KOPT-K1 (cell line): ENCODE data around the gene MAX.

Source experiments
- H3K27ac ChIP-seq: fragments of 200-600 bp; sonication (generic); 2 replicates; pipeline ENCODE4 v1.5.1; 2016; ENCODE audit warnings: antibody characterized with exemption, mild to moderate bottlenecking, low read depth, low read length; ENCODE audit not compliant: poor library complexity, severe bottlenecking
- H3K36me3 ChIP-seq: fragments of 200-600 bp; sonication (generic); 2 replicates; pipeline ENCODE4 v1.5.1; 2017; ENCODE audit warnings: antibody characterized with exemption, mild to moderate bottlenecking, low read length, moderate library complexity; ENCODE audit not compliant: insufficient read depth
- H3K9me3 ChIP-seq: fragments of 200-600 bp; sonication (generic); 2 replicates; pipeline ENCODE4 v1.5.1; 2017; ENCODE audit warnings: antibody characterized with exemption, low read length, mild to moderate bottlenecking; ENCODE audit not compliant: insufficient read depth, poor library complexity, severe bottlenecking

MAX gene

GRCh38 chr14:65071544-65071943 is 30.8 kb downstream of the MAX start:
- Histone ChIP-seq H3K9me3 (no peaks in the 10 kb centered on the region), H3K36me3 (peaks cover 87% of the 10 kb centered on the region), H3K27ac (no peak overlapping the region)

- H3K9me3 ChIP-seq: no peaks in the 10 kb centered on the region
- no peak overlapping the region for H3K27ac ChIP-seq
- H3K36me3 ChIP-seq: peaks cover 87% of the 10 kb centered on the region
These were observed 31.8 kb downstream of the MAX start for GRCh38 chr14:65070471-65070976.

- no peak overlapping the region for H3K27ac ChIP-seq
- peaks cover 87% of the 10 kb centered on the region for H3K36me3 ChIP-seq
- H3K9me3 ChIP-seq: no peaks in the 10 kb centered on the region
These were observed 32.4 kb downstream of the MAX start for GRCh38 chr14:65069874-65070413.

- Histone ChIP-seq H3K27ac (no peak overlapping the region), H3K36me3 (peaks cover 89% of the 10 kb centered on the region), H3K9me3 (no peaks in the 10 kb centered on the region)
These were observed 36.6 kb downstream of the MAX start for GRCh38 chr14:65065719-65066118.

- peaks cover 77% of the 10 kb centered on the region for H3K36me3 ChIP-seq
- no peak overlapping the region for H3K27ac ChIP-seq
- H3K9me3 ChIP-seq: no peaks in the 10 kb centered on the region
These were observed 39.9 kb downstream of the MAX start for GRCh38 chr14:65062096-65063075.

- no peaks in the 10 kb centered on the region for H3K9me3 ChIP-seq
- no peak overlapping the region for H3K27ac ChIP-seq
- H3K36me3 ChIP-seq: peaks cover 78% of the 10 kb centered on the region
These were observed 44.6 kb downstream of the MAX start for GRCh38 chr14:65057695-65058094.

GRCh38 chr14:65054471-65055085 is 47.7 kb downstream of the MAX start:
- H3K27ac ChIP-seq: no peak overlapping the region
- H3K36me3 ChIP-seq: peaks cover 54% of the 10 kb centered on the region
- H3K9me3 ChIP-seq: no peaks in the 10 kb centered on the region

GRCh38 chr14:65053466-65053865 is 48.9 kb downstream of the MAX start:
- Histone ChIP-seq H3K9me3 (no peaks in the 10 kb centered on the region), H3K36me3 (peaks cover 50% of the 10 kb centered on the region), H3K27ac (no peak overlapping the region)

- Histone ChIP-seq H3K36me3 (peaks cover 52% of the 10 kb centered on the region), H3K9me3 (no peaks in the 10 kb centered on the region), H3K27ac (no peak overlapping the region)
These were observed 49.5 kb downstream of the MAX start for GRCh38 chr14:65052832-65053231.

GRCh38 chr14:65045709-65046108 is 56.6 kb downstream of the MAX start:
- Histone ChIP-seq H3K9me3 (no peaks in the 10 kb centered on the region), H3K27ac (no peak overlapping the region), H3K36me3 (peaks cover 36% of the 10 kb centered on the region)

- Histone ChIP-seq H3K9me3 (no peaks in the 10 kb centered on the region), H3K36me3 (peaks cover 41% of the 10 kb centered on the region), H3K27ac (peak overlapping the region; percentile 73)
These were observed 57.3 kb downstream of the MAX start for GRCh38 chr14:65045006-65045405.

- Histone ChIP-seq H3K36me3 (peaks cover 41% of the 10 kb centered on the region), H3K9me3 (no peaks in the 10 kb centered on the region), H3K27ac (peak overlapping the region; percentile 73)
These were observed 57.7 kb downstream of the MAX start for GRCh38 chr14:65044596-65044959.

- H3K9me3 ChIP-seq: no peaks in the 10 kb centered on the region
- peaks cover 42% of the 10 kb centered on the region for H3K36me3 ChIP-seq
- peak overlapping the region; percentile 73 for H3K27ac ChIP-seq
These were observed 58.3 kb downstream of the MAX start for GRCh38 chr14:65043893-65044595.

GRCh38 chr14:65042731-65043372 is 59.5 kb downstream of the MAX start:
- Histone ChIP-seq H3K9me3 (no peaks in the 10 kb centered on the region), H3K36me3 (peaks cover 39% of the 10 kb centered on the region), H3K27ac (peak overlapping the region; percentile 47)
